ENCODE results near the gene DMRT3. TPM values are rescaled to one million over a fixed set of nuclear protein-coding genes. Genes with fewer than 3 reads are reported as not detected.

DMRT3 gene
- total and polyA plus RNA-seq, 2 of the 8 experiments (the other 6 are each of a cell fraction or from before 2014, with no cell fraction given): not detected

GRCh38 chr9:970151-970996 lies 6.1 kb upstream of the DMRT3 start (continued):
- TF ChIP-seq ZNF274 (IDR thresholded peaks at IDR 0.05; ENCODE audit: borderline replicate concordance, extremely low read depth, low read length) (no peak), GABPA (IDR thresholded peaks at IDR 0.05; ENCODE audit: borderline replicate concordance, insufficient read depth, low read length) (no peak), JUN (IDR thresholded peaks at IDR 0.05; ENCODE audit: low read depth, low read length) (no peak), BCL11A (IDR thresholded peaks at IDR 0.05; ENCODE audit: low read depth in 2 of 2, low read length in 2 of 2) (no peak), EGR1 (IDR thresholded peaks at IDR 0.05; ENCODE audit: borderline replicate concordance, low read depth, low read length) (no peak), YY1 (IDR thresholded peaks at IDR 0.05; ENCODE audit: low read depth, low read length) (no peak), ASH2L (IDR thresholded peaks at IDR 0.05; ENCODE audit: low read length) (no peak), TEAD4 (IDR thresholded peaks at IDR 0.05; ENCODE audit: low read depth, low read length) (no peak), ATF3 (IDR thresholded peaks at IDR 0.05; ENCODE audit: insufficient read depth, low read depth, low read length) (no peak), RBBP5 (IDR thresholded peaks at IDR 0.05; ENCODE audit: borderline replicate concordance, low read depth, low read length) (0 out of 2 replicates have a peak, but pooled peaks have one; percentile 27), HDAC6 (IDR thresholded peaks at IDR 0.05; ENCODE audit: low read depth, low read length) (no peak), BACH1 (IDR thresholded peaks at IDR 0.05; ENCODE audit: low read length) (no peak), SUZ12 (IDR thresholded peaks at IDR 0.05; ENCODE audit: low read length) (peak; percentile 60), MAFK (IDR thresholded peaks at IDR 0.05; ENCODE audit: low read depth, low read length) (no peak), ATF2 (IDR thresholded peaks at IDR 0.05; ENCODE audit: low read length) (no peak), CHD1 (IDR thresholded peaks at IDR 0.05; ENCODE audit: low read depth, low read length) (no peak), POLR2AphosphoS5 (IDR thresholded peaks at IDR 0.05; ENCODE audit: low read depth, low read length) (no peak), E2F6 (IDR thresholded peaks at IDR 0.05) (no peak), JUND (IDR thresholded peaks at IDR 0.05; ENCODE audit: low read length) (no peak), EZH2 (IDR thresholded peaks at IDR 0.05; ENCODE audit: low read depth, low read length, severe bottlenecking) (peak; percentile 63)
